Fibroblast of lung (primary cell): ENCODE data around the gene CARD18. TPM values are rescaled to one million over a fixed set of nuclear protein-coding genes. Genes with fewer than 3 reads are reported as not detected.

ENCODE experiments used
- DNase-seq, 2 donors: peaks; one replicate each; pipeline versions ENCODE4 v3.0.0 to v3.0.0-alpha.2; 2010; ENCODE audit warnings: low read depth in 2 of 2
- H2AFZ ChIP-seq: 2 replicates; pipeline ENCODE4 v1.5.1; 2012; ENCODE audit warnings: low read length, control low read depth, inconsistent platforms
- H3K27ac ChIP-seq: 2 replicates; pipeline ENCODE4 v1.5.1; 2011; ENCODE audit warnings: low read length, control low read depth; ENCODE audit not compliant: insufficient read depth
- H3K27me3 ChIP-seq: 2 replicates; pipeline ENCODE4 v1.5.1; 2011; ENCODE audit warnings: mild to moderate bottlenecking, low read length; ENCODE audit not compliant: control insufficient read depth, insufficient read depth
- H3K36me3 ChIP-seq: 2 replicates; pipeline ENCODE4 v1.5.1; 2011; ENCODE audit warnings: low read length; ENCODE audit not compliant: control insufficient read depth, insufficient read depth
- H3K4me1 ChIP-seq: 2 replicates; pipeline ENCODE4 v1.5.1; 2011; ENCODE audit warnings: low read length; ENCODE audit not compliant: control insufficient read depth, insufficient read depth; ENCODE audit errors: extremely low read depth
- H3K4me2 ChIP-seq: 2 replicates; pipeline ENCODE4 v1.5.1; 2011; ENCODE audit warnings: low read length, control low read depth; ENCODE audit not compliant: insufficient read depth; ENCODE audit errors: extremely low read depth
- H3K4me3 ChIP-seq, 4 experiments: fragments of 200-600 bp in 1 of 4; sonication (generic) in 1 of 4; replicated peaks in 1 of 4; 2 replicates each; pipeline ENCODE4 v1.5.1; 2011 to 2016; ENCODE audit warnings: low read length in 4 of 4, low read depth in 3 of 4, mild to moderate bottlenecking in 3 of 4, control low read depth in 2 of 4, inconsistent platforms in 1 of 4, mixed read lengths in 1 of 4; ENCODE audit not compliant: insufficient read depth in 1 of 4; ENCODE audit errors: control extremely low read depth in 1 of 4
- H3K79me2 ChIP-seq: 2 replicates; pipeline ENCODE4 v1.5.1; 2012; ENCODE audit warnings: mild to moderate bottlenecking, low read length, inconsistent platforms; ENCODE audit not compliant: control insufficient read depth, insufficient read depth
- H3K9ac ChIP-seq: 2 replicates; pipeline ENCODE4 v1.5.1; 2011; ENCODE audit warnings: mild to moderate bottlenecking, low read length, control low read depth; ENCODE audit not compliant: insufficient read depth
- H3K9me3 ChIP-seq: 2 replicates; pipeline ENCODE4 v1.5.1; 2012; ENCODE audit warnings: low read depth, low read length; ENCODE audit not compliant: control insufficient read depth, insufficient read depth
- H4K20me1 ChIP-seq: 2 replicates; pipeline ENCODE4 v1.5.1; 2011; ENCODE audit warnings: low read length; ENCODE audit not compliant: control insufficient read depth, insufficient read depth; ENCODE audit errors: extremely low read depth
- EZH2 ChIP-seq: IDR thresholded peaks from 2 replicates; pipeline ENCODE4 v1.5.1; 2012; ENCODE audit warnings: low read length, control low read depth, mild to moderate bottlenecking; ENCODE audit errors: missing control alignments
- polyA plus RNA-seq, 2 donors: library from polyadenylated mRNA; depleted of rRNA in 1 of 2; stranded (reverse) in 1 of 2; unstranded in 1 of 2; fragments of >200 nt; gene quantifications; 2 replicates each; pipeline ENCODE4 v1.2.1, GENCODE V29; 2011 to 2012; ENCODE audit warnings: missing spikeins in 1 of 2
- total RNA-seq: library from RNA; depleted of rRNA; stranded (reverse); fragments of >200 nt; gene quantifications from 2 replicates; pipeline ENCODE4 v1.2.1, GENCODE V29; 2014
- TF ChIP-seq, protein P1 (sequence below), 2 donors: IDR thresholded peaks in 1 of 2; conservative IDR thresholded peaks in 1 of 2; 1 replicate in 1 of 2; 2 replicates in 1 of 2; pipeline ENCODE4 v1.5.1; 2011 to 2012; ENCODE audit warnings: low read length in 2 of 2, control low read depth in 1 of 2, inconsistent platforms in 1 of 2, low read depth in 1 of 2, mild to moderate bottlenecking in 1 of 2

Gene CARD18
- total and polyA plus RNA-seq, 2 donors (not counting 1 experiment from before 2014, with no cell fraction given), result not detected

- no peak overlapping the region for H3K4me3 ChIP-seq
- TF ChIP-seq, protein P1, sequence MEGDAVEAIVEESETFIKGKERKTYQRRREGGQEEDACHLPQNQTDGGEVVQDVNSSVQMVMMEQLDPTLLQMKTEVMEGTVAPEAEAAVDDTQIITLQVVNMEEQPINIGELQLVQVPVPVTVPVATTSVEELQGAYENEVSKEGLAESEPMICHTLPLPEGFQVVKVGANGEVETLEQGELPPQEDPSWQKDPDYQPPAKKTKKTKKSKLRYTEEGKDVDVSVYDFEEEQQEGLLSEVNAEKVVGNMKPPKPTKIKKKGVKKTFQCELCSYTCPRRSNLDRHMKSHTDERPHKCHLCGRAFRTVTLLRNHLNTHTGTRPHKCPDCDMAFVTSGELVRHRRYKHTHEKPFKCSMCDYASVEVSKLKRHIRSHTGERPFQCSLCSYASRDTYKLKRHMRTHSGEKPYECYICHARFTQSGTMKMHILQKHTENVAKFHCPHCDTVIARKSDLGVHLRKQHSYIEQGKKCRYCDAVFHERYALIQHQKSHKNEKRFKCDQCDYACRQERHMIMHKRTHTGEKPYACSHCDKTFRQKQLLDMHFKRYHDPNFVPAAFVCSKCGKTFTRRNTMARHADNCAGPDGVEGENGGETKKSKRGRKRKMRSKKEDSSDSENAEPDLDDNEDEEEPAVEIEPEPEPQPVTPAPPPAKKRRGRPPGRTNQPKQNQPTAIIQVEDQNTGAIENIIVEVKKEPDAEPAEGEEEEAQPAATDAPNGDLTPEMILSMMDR (conservative IDR thresholded peaks at IDR 0.05 in 1 of 2, IDR thresholded peaks at IDR 0.05 in 1 of 2; ENCODE audit: low read depth in 1 of 2, low read length in 2 of 2), result no peak
- TF ChIP-seq EZH2, result no peak
- no peak overlapping the region for H3K9ac ChIP-seq
- no peak overlapping the region for H2AFZ ChIP-seq
- no peaks in the 10 kb centered on the region for H3K9me3 ChIP-seq
- H3K27me3 ChIP-seq, result no peaks in the 10 kb centered on the region
- H4K20me1 ChIP-seq, result no peaks in the 10 kb centered on the region
- no peak overlapping the region for H3K27ac ChIP-seq
- H3K36me3 ChIP-seq, result no peaks in the 10 kb centered on the region
- H3K4me1 ChIP-seq, result no peaks in the 10 kb centered on the region
- no peak overlapping the region for H3K4me2 ChIP-seq
- no peaks in the 10 kb centered on the region for H3K79me2 ChIP-seq
- no peak for DNase-seq
Observed at GRCh38 chr11:105111145-105111944, 28.2 kb downstream of the CARD18 start.

GRCh38 chr11:105110688-105111030 lies 28.9 kb downstream of the CARD18 start:
- no peaks in the 10 kb centered on the region for H3K79me2 ChIP-seq
- no peaks in the 10 kb centered on the region for H3K4me1 ChIP-seq
- no peaks in the 10 kb centered on the region for H3K27me3 ChIP-seq
- H3K4me2 ChIP-seq, result no peak overlapping the region
- no peaks in the 10 kb centered on the region for H3K36me3 ChIP-seq
- H2AFZ ChIP-seq, result no peak overlapping the region
- H4K20me1 ChIP-seq, result no peaks in the 10 kb centered on the region
- H3K4me3 ChIP-seq, result no peak overlapping the region
- H3K9me3 ChIP-seq, result no peaks in the 10 kb centered on the region
- no peak overlapping the region for H3K27ac ChIP-seq
- TF ChIP-seq, protein P1 (conservative IDR thresholded peaks at IDR 0.05 in 1 of 2, IDR thresholded peaks at IDR 0.05 in 1 of 2; ENCODE audit: low read depth in 1 of 2, low read length in 2 of 2), result no peak
- no peak for TF ChIP-seq EZH2
- DNase-seq, result no peak
- no peak overlapping the region for H3K9ac ChIP-seq

DNA sequence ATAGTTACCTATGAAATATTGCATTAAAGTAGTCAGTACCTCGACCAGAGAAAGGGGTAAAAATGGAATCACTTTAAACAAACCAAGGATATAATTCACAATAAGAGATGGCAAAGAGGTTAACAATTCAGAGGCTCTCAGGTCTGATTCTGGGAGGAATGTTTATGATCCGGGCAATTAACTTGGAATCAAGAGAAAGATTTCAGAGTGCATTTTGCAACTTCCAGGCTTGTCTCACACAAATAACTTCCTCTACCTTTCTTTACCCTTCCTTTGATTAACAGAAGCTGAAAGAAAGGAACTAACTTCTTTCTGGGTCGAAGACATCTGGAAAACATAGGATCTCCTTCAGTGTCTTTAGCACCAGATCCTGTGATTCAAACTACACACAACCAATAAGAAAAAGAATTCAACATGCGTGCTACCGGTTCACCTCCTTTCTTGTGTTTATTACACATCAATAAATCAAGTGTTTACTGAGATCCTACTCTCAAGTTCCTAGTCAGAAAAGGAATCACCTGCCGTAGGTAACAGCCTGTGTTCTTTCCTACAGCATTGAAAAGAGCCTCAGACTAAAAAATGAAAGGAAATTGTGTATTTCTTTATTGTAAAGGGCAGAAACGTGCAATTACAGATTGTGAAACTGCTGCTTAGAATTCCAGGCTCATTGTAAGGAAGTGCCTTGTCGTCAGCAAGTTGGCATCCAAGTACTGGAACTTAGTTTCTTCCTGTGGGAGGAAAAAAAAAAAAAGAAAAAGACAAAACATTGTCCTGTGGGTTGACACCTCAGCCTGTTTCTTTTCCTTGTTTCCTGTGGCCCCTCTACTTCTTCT lies 29.5 kb downstream of the CARD18 start:
- Histone ChIP-seq H3K4me2 (no peak overlapping the region), H3K9ac (no peak overlapping the region), H4K20me1 (no peaks in the 10 kb centered on the region), H3K27me3 (no peaks in the 10 kb centered on the region), H3K36me3 (no peaks in the 10 kb centered on the region), H3K79me2 (no peaks in the 10 kb centered on the region), H3K4me1 (no peaks in the 10 kb centered on the region), H3K27ac (no peak overlapping the region), H3K4me3 (no peak overlapping the region), H3K9me3 (no peaks in the 10 kb centered on the region), H2AFZ (peak overlapping the region; percentile 57)
- DNase-seq, result peak; percentile 53
- no peak for TF ChIP-seq EZH2
- TF ChIP-seq, protein P1 (conservative IDR thresholded peaks at IDR 0.05 in 1 of 2, IDR thresholded peaks at IDR 0.05 in 1 of 2; ENCODE audit: low read depth in 1 of 2, low read length in 2 of 2), result no peak
